Ishikawa (cell line): Measurements from ENCODE around the gene HLCS.

Experiments used
- CEBPB ChIP-seq: IDR thresholded peaks from 2 replicates; pipeline ENCODE4 v1.6.1; 2012
- CREB1 ChIP-seq: IDR thresholded peaks from 2 replicates; pipeline ENCODE4 v1.6.1; 2012; ENCODE audit warnings: low read depth
- EGR1 ChIP-seq: IDR thresholded peaks from 2 replicates; pipeline ENCODE4 v1.6.1; 2012
- EP300 ChIP-seq: IDR thresholded peaks from 2 replicates; pipeline ENCODE4 v1.6.1; 2012; ENCODE audit warnings: borderline replicate concordance
- FOXM1 ChIP-seq: IDR thresholded peaks from 2 replicates; pipeline ENCODE4 v1.6.1; 2012; ENCODE audit warnings: low read depth, borderline replicate concordance
- NFIC ChIP-seq: IDR thresholded peaks from 2 replicates; pipeline ENCODE4 v1.6.1; 2012
- RAD21 ChIP-seq: IDR thresholded peaks from 2 replicates; pipeline ENCODE4 v1.6.1; 2012; ENCODE audit warnings: low read depth
- TAF1 ChIP-seq: IDR thresholded peaks from 2 replicates; pipeline ENCODE4 v1.6.1; 2012; ENCODE audit warnings: low read depth, mild to moderate bottlenecking
- TCF12 ChIP-seq: IDR thresholded peaks from 2 replicates; pipeline ENCODE4 v1.6.1; 2012; ENCODE audit warnings: low read depth
- TEAD4 ChIP-seq: IDR thresholded peaks from 2 replicates; pipeline ENCODE4 v1.6.1; 2012
- YY1 ChIP-seq: IDR thresholded peaks from 2 replicates; pipeline ENCODE4 v1.6.1; 2012; ENCODE audit warnings: low read depth
- ZBTB7A ChIP-seq: IDR thresholded peaks from 2 replicates; pipeline ENCODE4 v1.6.1; 2012; ENCODE audit warnings: low read depth
- TF ChIP-seq, protein P1 (sequence below): IDR thresholded peaks from 2 replicates; pipeline ENCODE4 v1.6.1; 2012
- TF ChIP-seq, protein P2 (sequence below): IDR thresholded peaks from 2 replicates; pipeline ENCODE4 v1.6.1; 2012; ENCODE audit warnings: low read depth, mild to moderate bottlenecking
- TF ChIP-seq, protein P3 (sequence below): IDR thresholded peaks from 2 replicates; pipeline ENCODE4 v1.6.1; 2012

Gene HLCS

DNA sequence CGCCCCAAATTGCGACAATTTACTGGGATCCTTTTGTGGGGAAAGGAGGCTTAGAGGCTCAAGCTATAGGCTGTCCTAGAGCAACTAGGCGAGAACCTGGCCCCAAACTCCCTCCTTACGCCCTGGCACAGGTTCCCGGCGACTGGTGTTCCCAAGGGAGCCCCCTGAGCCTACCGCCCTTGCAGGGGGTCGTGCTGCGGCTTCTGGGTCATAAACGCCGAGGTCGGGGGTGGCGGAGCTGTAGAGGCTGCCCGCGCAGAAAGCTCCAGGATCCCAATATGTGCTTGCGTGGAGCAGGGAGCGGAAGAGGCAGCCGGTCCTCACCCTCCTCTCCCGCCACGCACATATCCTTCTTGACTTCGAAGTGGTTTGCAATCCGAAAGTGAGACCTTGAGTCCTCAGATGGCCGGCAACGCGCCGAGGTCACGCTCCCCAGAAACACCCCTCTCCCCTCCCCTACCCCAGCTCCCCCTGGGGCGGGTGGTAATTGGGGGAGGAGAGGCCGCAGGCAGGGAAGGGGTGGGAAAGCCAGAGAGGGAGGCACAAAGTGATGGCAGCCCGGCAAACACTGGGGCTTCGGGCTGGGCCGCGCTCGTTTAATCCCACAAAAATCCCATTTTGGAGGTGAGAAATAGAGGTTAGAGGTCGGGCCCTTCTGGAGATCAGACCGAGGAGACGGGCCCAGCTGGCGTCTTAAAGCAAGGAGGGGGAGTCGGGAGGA lies 261.4 kb downstream of the HLCS start:
- no peak for TF ChIP-seq TAF1
- TF ChIP-seq TEAD4 = no peak
- TF ChIP-seq, protein P1, sequence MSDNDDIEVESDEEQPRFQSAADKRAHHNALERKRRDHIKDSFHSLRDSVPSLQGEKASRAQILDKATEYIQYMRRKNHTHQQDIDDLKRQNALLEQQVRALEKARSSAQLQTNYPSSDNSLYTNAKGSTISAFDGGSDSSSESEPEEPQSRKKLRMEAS = no peak
- TF ChIP-seq, protein P2, sequence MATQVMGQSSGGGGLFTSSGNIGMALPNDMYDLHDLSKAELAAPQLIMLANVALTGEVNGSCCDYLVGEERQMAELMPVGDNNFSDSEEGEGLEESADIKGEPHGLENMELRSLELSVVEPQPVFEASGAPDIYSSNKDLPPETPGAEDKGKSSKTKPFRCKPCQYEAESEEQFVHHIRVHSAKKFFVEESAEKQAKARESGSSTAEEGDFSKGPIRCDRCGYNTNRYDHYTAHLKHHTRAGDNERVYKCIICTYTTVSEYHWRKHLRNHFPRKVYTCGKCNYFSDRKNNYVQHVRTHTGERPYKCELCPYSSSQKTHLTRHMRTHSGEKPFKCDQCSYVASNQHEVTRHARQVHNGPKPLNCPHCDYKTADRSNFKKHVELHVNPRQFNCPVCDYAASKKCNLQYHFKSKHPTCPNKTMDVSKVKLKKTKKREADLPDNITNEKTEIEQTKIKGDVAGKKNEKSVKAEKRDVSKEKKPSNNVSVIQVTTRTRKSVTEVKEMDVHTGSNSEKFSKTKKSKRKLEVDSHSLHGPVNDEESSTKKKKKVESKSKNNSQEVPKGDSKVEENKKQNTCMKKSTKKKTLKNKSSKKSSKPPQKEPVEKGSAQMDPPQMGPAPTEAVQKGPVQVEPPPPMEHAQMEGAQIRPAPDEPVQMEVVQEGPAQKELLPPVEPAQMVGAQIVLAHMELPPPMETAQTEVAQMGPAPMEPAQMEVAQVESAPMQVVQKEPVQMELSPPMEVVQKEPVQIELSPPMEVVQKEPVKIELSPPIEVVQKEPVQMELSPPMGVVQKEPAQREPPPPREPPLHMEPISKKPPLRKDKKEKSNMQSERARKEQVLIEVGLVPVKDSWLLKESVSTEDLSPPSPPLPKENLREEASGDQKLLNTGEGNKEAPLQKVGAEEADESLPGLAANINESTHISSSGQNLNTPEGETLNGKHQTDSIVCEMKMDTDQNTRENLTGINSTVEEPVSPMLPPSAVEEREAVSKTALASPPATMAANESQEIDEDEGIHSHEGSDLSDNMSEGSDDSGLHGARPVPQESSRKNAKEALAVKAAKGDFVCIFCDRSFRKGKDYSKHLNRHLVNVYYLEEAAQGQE = no peak
- TF ChIP-seq, protein P3, sequence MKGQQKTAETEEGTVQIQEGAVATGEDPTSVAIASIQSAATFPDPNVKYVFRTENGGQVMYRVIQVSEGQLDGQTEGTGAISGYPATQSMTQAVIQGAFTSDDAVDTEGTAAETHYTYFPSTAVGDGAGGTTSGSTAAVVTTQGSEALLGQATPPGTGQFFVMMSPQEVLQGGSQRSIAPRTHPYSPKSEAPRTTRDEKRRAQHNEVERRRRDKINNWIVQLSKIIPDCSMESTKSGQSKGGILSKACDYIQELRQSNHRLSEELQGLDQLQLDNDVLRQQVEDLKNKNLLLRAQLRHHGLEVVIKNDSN = no peak
- TF ChIP-seq EGR1 = no peak
- no peak for TF ChIP-seq EP300
- no peak for TF ChIP-seq CEBPB

DNA sequence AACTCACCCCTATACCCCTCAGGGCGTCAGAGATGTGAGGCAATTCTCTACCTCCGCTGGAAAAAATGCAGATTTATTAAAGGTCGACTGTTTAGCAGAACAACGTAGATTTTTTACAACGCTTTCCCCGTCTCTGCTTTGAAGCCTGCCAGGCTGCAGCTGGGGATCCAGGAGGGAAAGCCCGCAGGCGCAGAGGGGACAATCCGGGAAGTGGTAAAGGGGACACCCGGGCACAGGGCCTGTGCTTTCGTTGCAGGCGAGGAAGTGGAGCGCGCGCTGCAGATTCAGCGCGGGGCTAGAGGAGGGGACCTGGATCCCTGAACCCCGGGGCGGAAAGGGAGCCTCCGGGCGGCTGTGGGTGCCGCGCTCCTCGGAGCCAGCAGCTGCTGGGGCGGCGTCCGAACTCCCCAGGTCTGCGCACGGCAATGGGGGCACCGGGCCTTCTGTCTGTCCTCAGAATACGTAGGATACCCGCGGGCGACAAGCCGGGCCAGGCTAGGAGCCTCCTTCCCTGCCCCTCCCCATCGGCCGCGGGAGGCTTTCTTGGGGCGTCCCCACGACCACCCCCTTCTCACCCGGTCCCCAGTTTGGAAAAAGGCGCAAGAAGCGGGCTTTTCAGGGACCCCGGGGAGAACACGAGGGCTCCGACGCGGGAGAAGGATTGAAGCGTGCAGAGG lies 262.1 kb downstream of the HLCS start:
- TF ChIP-seq EP300 = no peak
- TF ChIP-seq CREB1 = no peak
- TF ChIP-seq, protein P1 = no peak
- TF ChIP-seq, protein P2 = no peak
- TF ChIP-seq, protein P3 = no peak
- no peak for TF ChIP-seq NFIC
- TF ChIP-seq TCF12 = no peak
- TF ChIP-seq RAD21 = no peak
- TF ChIP-seq TEAD4 = no peak
- TF ChIP-seq YY1 = no peak

DNA sequence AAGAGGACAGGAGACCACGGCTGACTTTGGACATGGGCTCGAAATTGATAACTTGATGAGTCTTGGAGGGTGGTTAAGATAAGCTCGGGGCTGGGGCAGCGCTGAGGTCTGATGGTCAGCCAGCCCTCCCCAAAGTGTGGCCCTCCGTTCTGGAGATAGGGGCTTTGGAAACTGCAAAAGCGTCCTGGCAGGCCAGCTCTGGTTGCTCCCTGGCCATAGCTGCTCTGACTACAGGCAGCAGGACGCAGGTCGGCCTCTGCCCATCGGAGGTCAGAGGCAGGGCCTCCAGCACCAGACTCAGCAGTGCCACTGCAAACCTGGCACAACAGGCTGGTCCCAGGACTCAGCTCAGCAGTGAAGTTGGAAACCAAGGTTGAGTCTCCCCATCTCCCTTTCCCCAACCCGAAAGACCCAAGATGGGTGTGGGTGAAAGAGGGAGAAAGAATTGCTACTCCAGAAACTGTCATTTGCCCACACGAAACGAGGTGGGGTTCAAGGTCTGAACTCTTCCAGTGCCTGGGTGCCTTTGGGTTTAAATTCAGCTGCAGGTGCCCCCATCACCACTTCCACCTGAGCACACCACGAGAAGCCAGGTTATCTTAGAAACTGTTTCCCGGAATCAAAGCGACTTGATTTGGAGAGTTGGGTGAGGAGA lies 262.7 kb downstream of the HLCS start:
- no peak for TF ChIP-seq TCF12
- no peak for TF ChIP-seq YY1
- no peak for TF ChIP-seq EGR1
- no peak for TF ChIP-seq ZBTB7A

DNA sequence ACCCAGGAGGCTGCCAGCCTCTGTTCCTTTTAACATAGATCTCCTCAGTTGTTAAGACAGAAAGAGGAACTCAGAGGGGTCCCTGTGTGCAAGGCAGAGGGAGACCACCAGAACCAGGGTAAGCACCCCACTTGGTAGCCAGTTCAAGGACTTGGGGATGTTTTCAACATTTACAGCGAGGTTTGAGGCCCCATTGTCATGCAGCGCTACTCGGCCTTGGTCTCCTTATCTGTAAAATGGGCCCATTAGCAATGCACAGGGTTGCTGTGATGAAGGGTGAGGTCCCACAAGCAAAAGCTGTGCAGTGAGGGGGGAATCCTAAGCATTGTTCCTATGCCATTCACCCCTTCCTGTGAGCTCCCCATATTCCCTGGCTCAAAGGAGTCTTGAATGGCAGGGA lies 263.3 kb downstream of the HLCS start:
- TF ChIP-seq TEAD4 (no peak), CEBPB (no peak), RAD21 (no peak), EP300 (no peak), ZBTB7A (no peak), EGR1 (no peak), NFIC (no peak), FOXM1 (no peak), YY1 (no peak), TCF12 (no peak), CREB1 (no peak), TAF1 (no peak)
- TF ChIP-seq, protein P2 = no peak
- TF ChIP-seq, protein P1 = no peak
- TF ChIP-seq, protein P3 = no peak
